GM21737 (cell line): ENCODE data around the gene IFNA6.

Experiments used
- ATAC-seq: cut with Tn5 transposase; IDR thresholded peaks from one replicate; pipeline ENCODE4 v1.9.1; 2021; ENCODE audit warnings: mild to moderate bottlenecking, moderate library complexity; ENCODE audit not compliant: unreplicated experiment

The IFNA6 gene

GRCh38 chr9:21331676-21332402 is 18.8 kb downstream of the IFNA6 start:
- ATAC-seq: no peak

DNA sequence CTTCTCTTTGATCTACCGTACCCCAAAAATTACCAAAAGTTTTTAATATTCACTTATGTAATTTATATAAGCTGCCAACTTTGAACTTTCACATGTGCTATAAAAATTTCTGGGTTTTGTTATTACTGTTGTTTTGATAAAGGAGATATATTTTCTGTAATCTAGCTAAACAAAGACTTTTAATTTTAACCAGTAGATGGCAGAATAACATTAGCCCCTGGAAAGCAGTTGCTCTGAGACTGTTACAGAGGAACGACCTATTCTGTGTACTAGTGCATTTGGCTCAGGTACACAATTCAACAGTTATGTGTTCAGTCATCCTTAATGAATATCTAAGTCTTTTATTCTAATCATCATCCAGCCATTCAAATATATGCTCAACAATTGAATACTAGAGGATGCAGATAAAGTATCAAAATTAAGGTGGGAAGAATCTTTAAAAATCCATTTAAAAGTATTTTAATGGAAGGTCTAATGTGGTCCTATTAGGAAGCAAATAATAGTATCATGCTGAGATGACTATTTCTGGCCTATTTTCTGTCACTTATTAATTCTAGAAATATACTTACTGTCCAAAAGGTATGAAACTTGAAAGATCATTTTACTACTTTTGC is 24.1 kb downstream of the IFNA6 start:
- peak; percentile 76 for ATAC-seq

DNA sequence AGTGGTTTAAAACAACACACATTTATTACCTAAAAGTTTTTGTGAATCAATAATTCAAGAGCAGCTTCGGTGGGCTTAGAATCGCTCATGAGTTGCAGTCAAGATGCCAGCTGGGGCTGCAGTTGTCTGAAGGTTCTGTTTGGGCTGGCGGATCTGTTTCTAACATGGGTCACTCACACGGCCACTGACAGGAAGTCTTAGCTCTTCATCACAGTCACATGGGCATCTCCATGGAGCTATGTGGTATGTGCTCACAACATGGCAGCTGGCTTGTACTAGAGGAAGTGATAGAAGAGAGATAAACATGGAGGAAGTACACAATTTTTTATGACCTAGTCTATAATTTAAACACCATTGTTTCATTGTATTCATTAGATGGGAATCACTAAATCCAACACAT is 26.6 kb downstream of the IFNA6 start:
- ATAC-seq: no peak

DNA sequence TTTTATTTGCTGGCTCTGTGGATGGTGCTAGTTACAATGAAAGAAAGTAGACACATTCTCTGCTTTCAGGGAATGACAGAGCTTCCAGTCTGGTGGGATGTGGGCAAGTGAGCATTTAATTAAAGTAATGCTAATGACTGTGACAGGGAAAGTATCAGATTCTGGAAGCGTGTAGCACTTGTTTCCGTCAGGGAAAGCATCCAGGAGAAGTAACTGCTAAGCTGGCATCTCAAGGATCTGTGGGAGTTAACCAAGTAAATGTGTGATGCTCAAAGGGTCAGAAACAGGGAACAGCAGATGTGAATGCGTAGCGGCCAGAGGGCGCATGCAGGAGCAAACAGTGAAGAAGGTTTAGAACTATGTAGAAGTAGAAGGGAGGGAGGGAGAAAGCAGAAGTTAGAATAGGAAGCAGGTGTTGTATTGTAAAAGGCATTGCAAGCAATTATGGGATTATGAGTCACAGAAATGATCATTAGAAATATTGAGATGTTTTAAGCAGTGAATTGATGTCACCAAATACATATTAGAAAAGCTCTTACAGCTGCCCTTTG is 27.7 kb downstream of the IFNA6 start:
- no peak for ATAC-seq

DNA sequence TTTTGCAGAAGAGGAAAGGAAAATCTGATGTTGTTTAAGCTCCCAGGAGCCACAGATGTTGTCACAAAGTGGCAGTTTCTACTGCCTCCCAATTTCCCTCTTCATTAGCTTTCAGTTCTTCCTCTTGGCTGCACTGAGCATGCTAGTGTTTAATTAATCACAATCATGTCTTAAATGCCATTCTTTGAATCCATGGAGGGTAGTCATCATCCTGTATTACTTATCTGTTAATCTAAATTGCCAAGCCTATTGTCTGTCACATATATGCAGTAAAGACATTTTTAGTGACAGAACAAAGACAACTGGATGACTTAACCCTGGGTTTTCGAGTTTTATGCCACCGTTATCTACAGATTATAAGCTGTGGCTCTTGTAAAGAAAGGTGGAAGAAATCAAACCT is 30.2 kb downstream of the IFNA6 start:
- no peak for ATAC-seq

GRCh38 chr9:21317956-21318923 is 32.4 kb downstream of the IFNA6 start:
- peak; percentile 61 for ATAC-seq

DNA sequence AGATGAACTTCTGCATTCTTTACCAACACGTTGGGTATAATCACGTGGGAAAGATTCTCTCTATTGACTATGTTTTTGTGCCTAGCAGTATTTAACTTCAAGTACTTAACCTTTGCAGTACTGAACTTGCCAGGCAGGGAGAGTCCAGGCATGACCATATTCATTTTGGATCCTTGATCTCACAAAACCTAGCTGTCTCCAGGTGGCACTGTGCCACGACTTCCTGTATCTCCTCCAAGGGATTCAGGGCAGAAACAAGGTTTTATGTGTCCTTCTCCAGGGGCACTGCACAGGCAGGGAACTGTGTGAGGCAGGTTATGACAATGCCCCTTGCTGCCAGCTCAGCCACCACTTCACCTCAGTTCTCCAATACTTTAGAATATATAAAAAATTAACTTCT is 33.8 kb downstream of the IFNA6 start:
- ATAC-seq: no peak

- ATAC-seq: no peak
Observed at GRCh38 chr9:21316032-21316842, 34.5 kb downstream of the IFNA6 start.

DNA sequence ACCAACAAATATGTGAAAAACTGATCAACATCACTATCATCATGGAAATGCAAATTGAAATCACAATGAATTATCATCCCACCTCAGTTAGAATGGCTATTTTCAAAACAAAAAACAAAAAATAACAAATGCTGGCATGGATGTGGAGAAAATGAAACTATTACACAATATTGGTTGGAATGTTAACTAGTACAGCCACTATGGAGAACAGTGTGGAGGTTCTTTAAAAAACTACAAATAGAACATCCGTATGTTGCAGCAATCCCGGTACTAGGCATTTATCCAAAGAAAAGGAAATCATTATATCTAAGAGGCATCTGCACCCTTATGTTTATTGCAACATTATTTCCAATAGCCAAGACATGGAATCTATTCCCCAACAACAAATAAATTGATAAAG is 36.5 kb downstream of the IFNA6 start:
- no peak for ATAC-seq

DNA sequence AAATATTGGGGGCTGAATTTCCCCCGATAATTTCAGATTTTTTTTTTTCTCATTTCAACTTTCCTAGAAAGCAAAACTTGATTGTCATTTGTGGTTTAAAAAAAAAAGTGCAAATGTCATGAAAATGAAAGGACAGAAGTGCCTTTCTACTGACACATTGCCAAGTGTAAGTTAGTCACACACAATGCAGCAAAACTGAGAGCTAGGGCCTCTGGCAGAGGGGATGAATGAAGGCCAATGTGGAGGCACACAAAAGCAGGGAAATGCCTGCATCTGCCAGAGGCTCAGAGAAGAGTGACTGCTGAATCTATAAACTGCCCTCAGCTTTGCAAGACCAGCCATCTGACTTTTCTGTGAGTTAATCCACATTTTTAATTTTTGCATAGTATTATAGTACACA is 38.8 kb downstream of the IFNA6 start:
- ATAC-seq: no peak

DNA sequence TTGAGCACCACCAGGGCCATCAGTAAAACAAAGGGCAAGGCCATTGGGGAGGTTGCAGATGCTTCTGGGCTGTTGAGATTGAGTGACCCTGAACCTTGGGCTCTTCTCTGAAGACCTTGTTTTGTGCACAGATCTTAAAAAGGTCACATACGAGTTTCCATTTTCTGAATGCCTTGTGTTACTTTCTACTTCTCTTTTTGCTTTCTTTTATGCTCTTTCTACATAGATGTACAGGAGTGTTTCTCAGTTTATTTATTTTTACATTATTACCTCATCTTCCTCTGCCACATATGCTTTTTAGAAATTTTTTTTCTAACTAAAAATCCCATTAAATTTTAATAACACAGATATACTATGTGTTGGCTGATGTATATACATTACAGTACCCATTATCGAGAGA is 45.5 kb downstream of the IFNA6 start, which contains the start of gene IFNA5:
IFNA5 (minus strand) TSS at position 101 of the 400 bp plus-strand sequence; CDS start at position 44, 57 bp downstream.
- no peak for ATAC-seq
